ENCODE results near the gene SPINK1.

SPINK1 gene

GRCh38 chr5:147788023-147788422 is 43.4 kb downstream of the SPINK1 start:
- DNase-seq (ENCODE audit: low read depth in 1 of 2, low spot score in 1 of 2), result no peak
- no peak for TF ChIP-seq JUND (IDR thresholded peaks at IDR 0.05; ENCODE audit: low read depth)
- in situ Hi-C loops (cut with HindIII; ENCODE audit: low pct_unique_long_range_greater_than_20kb, low sequenced_read_pairs), result no loop called here

- TF ChIP-seq JUND (IDR thresholded peaks at IDR 0.05; ENCODE audit: low read depth), result no peak
- in situ Hi-C loops (cut with HindIII; ENCODE audit: low pct_unique_long_range_greater_than_20kb, low sequenced_read_pairs), result no loop called here
- DNase-seq (ENCODE audit: low read depth in 1 of 2, low spot score in 1 of 2), result no peak
Observed at GRCh38 chr5:147786142-147786541, 45.3 kb downstream of the SPINK1 start.

- no peak for TF ChIP-seq JUND (IDR thresholded peaks at IDR 0.05; ENCODE audit: low read depth)
- in situ Hi-C loops (cut with HindIII; ENCODE audit: low pct_unique_long_range_greater_than_20kb, low sequenced_read_pairs), result no loop called here
Observed at GRCh38 chr5:147784146-147784987, 47.1 kb downstream of the SPINK1 start.

GRCh38 chr5:147782110-147783028 is 49.1 kb downstream of the SPINK1 start, which contains the start of gene JAKMIP2:
TSS of gene JAKMIP2 (minus strand) at chr5:147782728. CDS start at chr5:147671806, 110,922 bp downstream.
- TF ChIP-seq JUND (IDR thresholded peaks at IDR 0.05; ENCODE audit: low read depth), result no peak
- peak in 1 of 2 experiments; percentile 60 for DNase-seq (ENCODE audit: low read depth in 1 of 2, low spot score in 1 of 2)
- in situ Hi-C loops (cut with HindIII; ENCODE audit: low pct_unique_long_range_greater_than_20kb, low sequenced_read_pairs), result no loop called here

More at GRCh38 chr5:147784146-147784987, 47.1 kb downstream of the SPINK1 start:
- no peak for DNase-seq (ENCODE audit: low read depth in 1 of 2, low spot score in 1 of 2)

GRCh38 chr5:147780924-147781573 is 50.4 kb downstream of the SPINK1 start:
- in situ Hi-C loops (cut with HindIII; ENCODE audit: low pct_unique_long_range_greater_than_20kb, low sequenced_read_pairs), result no loop called here
- no peak for DNase-seq (ENCODE audit: low read depth in 1 of 2, low spot score in 1 of 2)
- TF ChIP-seq JUND (IDR thresholded peaks at IDR 0.05; ENCODE audit: low read depth), result no peak

GRCh38 chr5:147779694-147780093 is 51.8 kb downstream of the SPINK1 start:
- no peak for TF ChIP-seq JUND (IDR thresholded peaks at IDR 0.05; ENCODE audit: low read depth)
- DNase-seq (ENCODE audit: low read depth in 1 of 2, low spot score in 1 of 2), result no peak
- in situ Hi-C loops (cut with HindIII; ENCODE audit: low pct_unique_long_range_greater_than_20kb, low sequenced_read_pairs), result no loop called here

- in situ Hi-C loops (cut with HindIII; ENCODE audit: low pct_unique_long_range_greater_than_20kb, low sequenced_read_pairs), result no loop called here
- no peak for TF ChIP-seq JUND (IDR thresholded peaks at IDR 0.05; ENCODE audit: low read depth)
- DNase-seq (ENCODE audit: low read depth in 1 of 2, low spot score in 1 of 2), result no peak
Observed at GRCh38 chr5:147776989-147777388, 54.5 kb downstream of the SPINK1 start.
